H9 (cell line): ENCODE results near the gene RSAD2. TPM values are rescaled to one million over a fixed set of nuclear protein-coding genes. Genes with fewer than 3 reads are reported as not detected.

Experiments
- DNase-seq: peaks from one replicate; pipeline ENCODE4 v3.0.0-alpha.2; 2017
- H2AFZ ChIP-seq: one replicate; pipeline ENCODE4 v1.6.1; 2013; ENCODE audit warnings: mild to moderate bottlenecking, low read length, control low read depth, moderate library complexity
- H2AK5ac ChIP-seq: 2 replicates; pipeline ENCODE4 v1.6.1; 2013; ENCODE audit warnings: low read length, control low read depth, mixed read lengths; ENCODE audit not compliant: insufficient read length
- H2BK120ac ChIP-seq: one replicate; pipeline ENCODE4 v1.6.1; 2013; ENCODE audit warnings: low read depth, mild to moderate bottlenecking, low read length, control low read depth, inconsistent platforms; ENCODE audit not compliant: poor library complexity, severe bottlenecking
- H2BK12ac ChIP-seq: 2 replicates; pipeline ENCODE4 v1.6.1; 2013; ENCODE audit warnings: low read length, control low read depth, mixed read lengths, low read depth; ENCODE audit not compliant: insufficient read length
- H2BK15ac ChIP-seq: 2 replicates; pipeline ENCODE4 v1.6.1; 2013; ENCODE audit warnings: low read depth, low read length, control low read depth
- H2BK20ac ChIP-seq: one replicate; pipeline ENCODE4 v1.6.1; 2013; ENCODE audit warnings: low read depth, mild to moderate bottlenecking, low read length, control low read depth, inconsistent platforms; ENCODE audit not compliant: poor library complexity, severe bottlenecking
- H2BK5ac ChIP-seq: 2 replicates; pipeline ENCODE4 v1.6.1; 2013; ENCODE audit warnings: low read length, control low read depth, mixed read lengths; ENCODE audit not compliant: insufficient read length
- H3K14ac ChIP-seq: 2 replicates; pipeline ENCODE4 v1.6.1; 2013; ENCODE audit warnings: low read length, control low read depth; ENCODE audit not compliant: insufficient read depth
- H3K18ac ChIP-seq: 2 replicates; pipeline ENCODE4 v1.6.1; 2013; ENCODE audit warnings: low read depth, mild to moderate bottlenecking, mixed read lengths, low read length, control low read depth; ENCODE audit not compliant: insufficient read length
- H3K23ac ChIP-seq: 2 replicates; pipeline ENCODE4 v1.6.1; 2013; ENCODE audit warnings: low read length, control low read depth, mixed read lengths, low read depth; ENCODE audit not compliant: insufficient read length
- H3K23me2 ChIP-seq: 2 replicates; pipeline ENCODE4 v1.6.1; 2013; ENCODE audit warnings: low read depth, mild to moderate bottlenecking, mixed read lengths, low read length, control low read depth; ENCODE audit not compliant: insufficient read length, poor library complexity, severe bottlenecking
- H3K27ac ChIP-seq: 2 replicates; pipeline ENCODE4 v1.5.1; 2013; ENCODE audit warnings: low read length, control low read depth, mixed read lengths, low read depth; ENCODE audit not compliant: insufficient read length
- H3K27me3 ChIP-seq: 2 replicates; pipeline ENCODE4 v1.6.1; 2013; ENCODE audit warnings: low read length, control low read depth, inconsistent platforms; ENCODE audit not compliant: insufficient read depth
- H3K4ac ChIP-seq: 2 replicates; pipeline ENCODE4 v1.6.1; 2013; ENCODE audit warnings: low read depth, mild to moderate bottlenecking, control low read depth, inconsistent platforms, low read length, moderate library complexity
- H3K4me1 ChIP-seq: 2 replicates; pipeline ENCODE4 v1.6.1; 2013; ENCODE audit warnings: low read length, control low read depth, inconsistent platforms; ENCODE audit not compliant: insufficient read depth
- H3K4me2 ChIP-seq: 2 replicates; pipeline ENCODE4 v1.6.1; 2013; ENCODE audit warnings: low read length, control low read depth, mixed read lengths; ENCODE audit not compliant: insufficient read length, insufficient read depth
- H3K56ac ChIP-seq: 2 replicates; pipeline ENCODE4 v1.6.1; 2013; ENCODE audit warnings: low read depth, mild to moderate bottlenecking, mixed read lengths, low read length, control low read depth; ENCODE audit not compliant: insufficient read length
- H3K79me1 ChIP-seq: 2 replicates; pipeline ENCODE4 v1.6.1; 2013; ENCODE audit warnings: low read depth, mild to moderate bottlenecking, moderate library complexity, low read length, control low read depth, inconsistent platforms; ENCODE audit not compliant: insufficient read depth, poor library complexity, severe bottlenecking
- H3K79me2 ChIP-seq: 2 replicates; pipeline ENCODE4 v1.6.1; 2013; ENCODE audit warnings: low read length, control low read depth, inconsistent platforms; ENCODE audit not compliant: insufficient read depth
- H3K9ac ChIP-seq: 2 replicates; pipeline ENCODE4 v1.6.1; 2013; ENCODE audit warnings: low read length, control low read depth, mixed read lengths; ENCODE audit not compliant: insufficient read length; ENCODE audit errors: extremely low read depth
- H3K9me3 ChIP-seq: one replicate; pipeline ENCODE4 v1.6.1; 2013; ENCODE audit warnings: low read depth, low read length, inconsistent platforms; ENCODE audit not compliant: control insufficient read depth
- H3T11ph ChIP-seq: one replicate; pipeline ENCODE4 v1.6.1; 2013; ENCODE audit warnings: mild to moderate bottlenecking, low read length, control low read depth, inconsistent platforms
- H4K20me1 ChIP-seq: one replicate; pipeline ENCODE4 v1.6.1; 2013; ENCODE audit not compliant: control insufficient read depth, insufficient read length, insufficient read depth
- H4K5ac ChIP-seq: 2 replicates; pipeline ENCODE4 v1.6.1; 2013; ENCODE audit warnings: low read depth, mild to moderate bottlenecking, mixed read lengths, low read length, control low read depth; ENCODE audit not compliant: insufficient read length
- H4K8ac ChIP-seq: replicated peaks from 2 replicates; pipeline ENCODE4 v1.6.1; 2013; ENCODE audit warnings: low read length, control low read depth, mixed read lengths, low read depth; ENCODE audit not compliant: insufficient read length
- H4K91ac ChIP-seq: 2 replicates; pipeline ENCODE4 v1.6.1; 2013; ENCODE audit warnings: low read depth, mild to moderate bottlenecking, moderate library complexity, mixed read lengths, low read length, control low read depth; ENCODE audit not compliant: insufficient read length
- H3K27ac Mint-ChIP-seq, 3 experiments: 2 replicates in 2 of 3; 3 replicates in 1 of 3; pipeline ENCODE4 v1.8.0; 2020 to 2021; ENCODE audit warnings: mixed read lengths in 3 of 3, mild to moderate bottlenecking in 1 of 3, moderate library complexity in 1 of 3
- H3K27me3 Mint-ChIP-seq: 2 replicates; pipeline ENCODE4 v1.8.0; 2021; ENCODE audit warnings: low read depth, mild to moderate bottlenecking, moderate library complexity, mixed read lengths
- H3K36me3 Mint-ChIP-seq, 3 experiments: 2 replicates in 2 of 3; 3 replicates in 1 of 3; pipeline ENCODE4 v1.8.0; 2020 to 2021; ENCODE audit warnings: low read depth in 3 of 3, mixed read lengths in 3 of 3; ENCODE audit not compliant: insufficient read depth in 1 of 3
- H3K4me1 Mint-ChIP-seq, 2 experiments: 2 replicates each; pipeline ENCODE4 v1.8.0; 2020; ENCODE audit warnings: mixed read lengths in 2 of 2
- H3K4me3 Mint-ChIP-seq, 2 experiments: 2 replicates in 1 of 2; 3 replicates in 1 of 2; pipeline ENCODE4 v1.8.0; 2020 to 2021; ENCODE audit warnings: mild to moderate bottlenecking in 2 of 2, mixed read lengths in 2 of 2, moderate library complexity in 1 of 2
- H3K9me3 Mint-ChIP-seq, 2 experiments: 2 replicates in 1 of 2; 3 replicates in 1 of 2; pipeline ENCODE4 v1.8.0; 2020; ENCODE audit warnings: mild to moderate bottlenecking in 2 of 2, mixed read lengths in 2 of 2, moderate library complexity in 1 of 2
- CTCF ChIP-seq: fragments of 200-600 bp; sonication (generic); conservative IDR thresholded peaks from 3 replicates; pipeline ENCODE4 v1.8.0; 2021; ENCODE audit warnings: antibody characterized with exemption, mild to moderate bottlenecking
- total RNA-seq: library from RNA; stranded (reverse); gene quantifications from 2 replicates; pipeline ENCODE4 v1.2.1, GENCODE V29; 2021

The RSAD2 gene
- total RNA-seq, 1 experiment from 2014 or later, result not detected

DNA sequence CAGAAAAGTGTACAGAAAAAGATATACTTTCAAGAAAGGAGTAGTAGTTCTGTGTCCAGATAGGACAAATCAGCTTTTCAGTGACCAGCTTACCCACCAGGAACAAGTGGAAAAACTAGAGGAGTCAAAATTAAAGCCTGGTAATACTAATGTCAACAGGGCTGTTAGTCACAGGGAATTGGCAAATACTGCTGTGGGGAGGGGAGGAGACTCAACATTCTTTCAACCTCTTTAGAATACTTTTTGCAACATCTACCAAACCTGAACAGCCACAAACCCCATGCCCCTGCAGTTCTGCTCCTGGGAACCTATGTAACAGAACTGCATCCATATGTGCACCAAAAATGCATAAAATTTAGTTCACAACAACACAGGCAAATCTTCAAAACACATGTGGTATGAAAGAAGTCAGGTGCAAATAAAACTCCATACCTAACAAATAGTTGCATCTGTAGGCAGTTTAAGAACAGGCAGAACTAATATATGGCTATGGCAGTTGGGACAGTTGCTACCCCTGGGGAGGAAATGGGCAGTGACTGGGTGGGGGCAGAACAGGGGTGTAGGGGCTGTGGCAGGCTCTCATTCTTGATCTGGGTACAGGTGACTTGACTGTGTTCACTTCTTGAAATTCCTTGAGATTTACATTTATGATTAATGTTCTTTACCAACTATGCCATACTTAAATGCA is 21.6 kb upstream of the RSAD2 start:
- peaks cover 34 to 36% of the 10 kb centered on the region in 2 experiments for H3K9me3 Mint-ChIP-seq
- no peak overlapping the region for H3K27ac ChIP-seq
- no peak overlapping the region for H2BK5ac ChIP-seq
- no peaks in the 10 kb centered on the region for H3K27me3 ChIP-seq
- H3K9ac ChIP-seq, result no peak overlapping the region
- H3K23me2 ChIP-seq, result no peaks in the 10 kb centered on the region
- H3K4me2 ChIP-seq, result no peak overlapping the region
- no peaks in the 10 kb centered on the region for H3K79me1 ChIP-seq
- no peak overlapping the region for H2BK12ac ChIP-seq
- H4K5ac ChIP-seq, result no peak overlapping the region
- H2BK20ac ChIP-seq, result no peak overlapping the region
- H3K79me2 ChIP-seq, result no peaks in the 10 kb centered on the region; the same call in 1 of the 2 replicates
- no peak for DNase-seq
- H3K56ac ChIP-seq, result no peak overlapping the region
- H3K4me1 ChIP-seq, result no peaks in the 10 kb centered on the region
- H3K36me3 Mint-ChIP-seq, result peaks cover 12 to 28% (median 28%) of the 10 kb centered on the region in 3 experiments
- H3K4me1 Mint-ChIP-seq, result no peaks in the 10 kb centered on the region
- no peak overlapping the region for H3K4ac ChIP-seq
- no peak overlapping the region for H4K91ac ChIP-seq
- H3K27me3 Mint-ChIP-seq, result peaks cover 7% of the 10 kb centered on the region
- no peak overlapping the region for H2AFZ ChIP-seq
- TF ChIP-seq CTCF, result no peak
- H3K27ac Mint-ChIP-seq, result no peak overlapping the region
- no peak overlapping the region for H3K4me3 Mint-ChIP-seq
- H3K14ac ChIP-seq, result no peak overlapping the region
- H4K20me1 ChIP-seq, result no peaks in the 10 kb centered on the region
- H2AK5ac ChIP-seq, result no peak overlapping the region
- H2BK120ac ChIP-seq, result no peak overlapping the region
- no peak overlapping the region for H3K23ac ChIP-seq
- no peak overlapping the region for H3T11ph ChIP-seq
- H3K9me3 ChIP-seq, result no peaks in the 10 kb centered on the region
- H4K8ac ChIP-seq, result no peak overlapping the region
- no peak overlapping the region for H2BK15ac ChIP-seq
- H3K18ac ChIP-seq, result no peak overlapping the region
